Measurements from ENCODE around the gene WIPF3. TPM values are rescaled to one million over a fixed set of nuclear protein-coding genes. Genes with fewer than 3 reads are reported as not detected.

The WIPF3 gene
- total RNA-seq, 1 experiment from 2014 or later = 11.6 TPM

DNA sequence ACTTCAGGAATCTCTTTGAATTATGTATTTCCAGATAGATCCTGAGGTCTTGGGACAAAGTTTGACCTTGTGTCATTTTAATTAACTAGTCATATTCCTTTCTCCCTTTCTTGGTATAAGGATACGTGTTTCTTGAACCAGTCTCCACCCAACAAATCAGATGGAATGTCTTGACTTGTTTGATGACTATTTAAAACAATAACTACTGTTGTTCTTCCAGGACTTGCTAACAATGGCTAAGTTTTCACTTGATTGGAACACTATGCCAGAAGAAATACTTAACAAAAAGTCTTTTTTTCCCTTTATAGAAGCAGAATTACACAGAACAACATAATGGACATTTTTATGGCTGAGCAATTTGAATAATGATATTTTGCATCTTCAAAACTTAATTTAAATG, 43.0 kb upstream of the WIPF3 start:
- no peak overlapping the region for H3K4me2 ChIP-seq (ENCODE audit: insufficient read depth, insufficient read length, low read length)
- H3K9me3 ChIP-seq (ENCODE audit: control insufficient read depth, low read depth, low read length) = no peaks in the 10 kb centered on the region
- H4K8ac ChIP-seq (replicated peaks; ENCODE audit: insufficient read length, low read depth, low read length) = no peak overlapping the region
- TF ChIP-seq, protein P1, sequence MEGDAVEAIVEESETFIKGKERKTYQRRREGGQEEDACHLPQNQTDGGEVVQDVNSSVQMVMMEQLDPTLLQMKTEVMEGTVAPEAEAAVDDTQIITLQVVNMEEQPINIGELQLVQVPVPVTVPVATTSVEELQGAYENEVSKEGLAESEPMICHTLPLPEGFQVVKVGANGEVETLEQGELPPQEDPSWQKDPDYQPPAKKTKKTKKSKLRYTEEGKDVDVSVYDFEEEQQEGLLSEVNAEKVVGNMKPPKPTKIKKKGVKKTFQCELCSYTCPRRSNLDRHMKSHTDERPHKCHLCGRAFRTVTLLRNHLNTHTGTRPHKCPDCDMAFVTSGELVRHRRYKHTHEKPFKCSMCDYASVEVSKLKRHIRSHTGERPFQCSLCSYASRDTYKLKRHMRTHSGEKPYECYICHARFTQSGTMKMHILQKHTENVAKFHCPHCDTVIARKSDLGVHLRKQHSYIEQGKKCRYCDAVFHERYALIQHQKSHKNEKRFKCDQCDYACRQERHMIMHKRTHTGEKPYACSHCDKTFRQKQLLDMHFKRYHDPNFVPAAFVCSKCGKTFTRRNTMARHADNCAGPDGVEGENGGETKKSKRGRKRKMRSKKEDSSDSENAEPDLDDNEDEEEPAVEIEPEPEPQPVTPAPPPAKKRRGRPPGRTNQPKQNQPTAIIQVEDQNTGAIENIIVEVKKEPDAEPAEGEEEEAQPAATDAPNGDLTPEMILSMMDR (conservative IDR thresholded peaks at IDR 0.05) = no peak
- H3K36me3 Mint-ChIP-seq (ENCODE audit: insufficient read depth in 1 of 3, low read depth in 3 of 3) = no peaks in the 10 kb centered on the region
- no peak overlapping the region for H3K9ac ChIP-seq (ENCODE audit: extremely low read depth, insufficient read length, low read length)
- H3K4me1 Mint-ChIP-seq = peaks cover 7 to 20% of the 10 kb centered on the region in 2 experiments
- H3K9me3 Mint-ChIP-seq = no peaks in the 10 kb centered on the region
- no peaks in the 10 kb centered on the region for H3K4me1 ChIP-seq (ENCODE audit: insufficient read depth, low read length)
- H3K79me2 ChIP-seq (ENCODE audit: insufficient read depth, low read length) = no peaks in the 10 kb centered on the region
- H3K27ac Mint-ChIP-seq = no peak overlapping the region
- H2AK5ac ChIP-seq (ENCODE audit: insufficient read length, low read length) = no peak overlapping the region
- H3K56ac ChIP-seq (ENCODE audit: insufficient read length, low read depth, low read length) = no peak overlapping the region
- H2BK5ac ChIP-seq (ENCODE audit: insufficient read length, low read length) = no peak overlapping the region
- no peak overlapping the region for H2BK15ac ChIP-seq (ENCODE audit: low read depth, low read length)
- H3K14ac ChIP-seq (ENCODE audit: insufficient read depth, low read length) = no peak overlapping the region
- no peaks in the 10 kb centered on the region for H4K20me1 ChIP-seq (ENCODE audit: control insufficient read depth, insufficient read depth, insufficient read length)
- H3K27me3 Mint-ChIP-seq (ENCODE audit: low read depth) = no peaks in the 10 kb centered on the region; the same call in 1 of the 2 replicates
- no peak overlapping the region for H3K18ac ChIP-seq (ENCODE audit: insufficient read length, low read depth, low read length)
- no peak overlapping the region for H2AFZ ChIP-seq (ENCODE audit: low read length)
- no peak overlapping the region for H3K27ac ChIP-seq (ENCODE audit: insufficient read length, low read depth, low read length)
- H3K4me3 Mint-ChIP-seq = no peak overlapping the region
- H2BK120ac ChIP-seq (ENCODE audit: low read depth, low read length, poor library complexity, severe bottlenecking) = no peak overlapping the region
- H4K91ac ChIP-seq (ENCODE audit: insufficient read length, low read depth, low read length) = no peak overlapping the region
- no peaks in the 10 kb centered on the region for H3K79me1 ChIP-seq (ENCODE audit: insufficient read depth, low read depth, low read length, poor library complexity, severe bottlenecking)
- no CpG with 5 or more reads among the region's 1 CpG for WGBS (ENCODE audit: extremely low coverage, insufficient read length, low lambda C conversion rate)
- no peak overlapping the region for H3T11ph ChIP-seq (ENCODE audit: low read length)
- DNase-seq = no peak
- no peaks in the 10 kb centered on the region; the same call in 1 of the 2 replicates for H3K27me3 ChIP-seq (ENCODE audit: insufficient read depth, low read length)
- no peak overlapping the region for H4K5ac ChIP-seq (ENCODE audit: insufficient read length, low read depth, low read length)
- no peak overlapping the region for H3K23ac ChIP-seq (ENCODE audit: insufficient read length, low read depth, low read length)
- no peak overlapping the region for H2BK12ac ChIP-seq (ENCODE audit: insufficient read length, low read depth, low read length)
- no peaks in the 10 kb centered on the region for H3K23me2 ChIP-seq (ENCODE audit: insufficient read length, low read depth, low read length, poor library complexity, severe bottlenecking)
- no peak overlapping the region for H3K4ac ChIP-seq (ENCODE audit: low read depth, low read length)
- H2BK20ac ChIP-seq (ENCODE audit: low read depth, low read length, poor library complexity, severe bottlenecking) = no peak overlapping the region

Data from H9 (cell line).